T1000 (cell line): Measurements from ENCODE around the gene CCN2.
A peak's percentile ranks its signal among the peaks of the same experiment; 100 is the strongest.
"Not testable (repeated sequence)": the region's sequence is repeated elsewhere in the genome, so short reads cannot be mapped to it uniquely, and the experiment has no call there.

Experiments
- DNase-seq: peaks from one replicate; lab custom pipeline; 2025; ENCODE audit warnings: mixed read lengths; lab: John Stamatoyannopoulos, UW

The CCN2 gene

DNA sequence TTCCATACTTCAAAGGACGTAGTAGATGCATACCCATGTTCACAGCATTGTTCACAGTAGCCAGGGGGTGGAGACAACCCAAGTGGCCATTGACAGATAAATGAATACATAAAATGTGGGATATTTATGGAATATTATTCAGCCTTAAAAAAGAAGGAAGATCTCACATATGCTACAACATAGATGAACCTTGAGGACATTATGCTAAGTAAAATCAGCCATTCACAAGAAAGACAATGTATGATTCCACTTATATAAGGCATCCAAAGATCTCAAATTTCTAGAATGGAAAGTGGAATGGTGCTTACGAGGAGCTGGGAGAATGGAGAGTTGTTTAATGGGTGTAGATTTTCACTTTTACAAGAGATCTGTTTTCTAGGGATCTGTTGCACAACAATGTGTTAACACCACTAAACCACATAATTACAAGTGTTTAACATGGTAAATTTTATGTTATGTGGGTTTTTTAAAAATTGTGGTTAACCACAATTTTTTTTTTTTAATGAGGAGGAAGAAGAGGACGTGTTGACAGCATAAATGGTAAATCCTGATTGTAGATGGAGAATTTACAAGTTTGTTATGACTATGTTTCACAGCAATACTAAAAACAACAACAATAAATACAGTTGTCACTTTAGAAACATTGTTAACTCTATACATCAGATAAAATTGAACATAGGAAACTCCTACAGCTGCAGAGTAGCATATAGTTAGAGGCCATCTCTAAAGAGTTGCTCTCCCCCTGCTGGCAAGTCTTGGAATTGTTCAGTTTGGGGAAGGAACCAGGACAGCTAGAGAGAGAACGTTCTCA is 41.6 kb downstream of the CCN2 start:
- peak; percentile 28 for DNase-seq

- DNase-seq, result not testable (repeated sequence)
These were observed 42.4 kb downstream of the CCN2 start for GRCh38 chr6:131908787-131909186.

GRCh38 chr6:131903734-131904133 is 47.4 kb downstream of the CCN2 start:
- not testable (repeated sequence) for DNase-seq

DNA sequence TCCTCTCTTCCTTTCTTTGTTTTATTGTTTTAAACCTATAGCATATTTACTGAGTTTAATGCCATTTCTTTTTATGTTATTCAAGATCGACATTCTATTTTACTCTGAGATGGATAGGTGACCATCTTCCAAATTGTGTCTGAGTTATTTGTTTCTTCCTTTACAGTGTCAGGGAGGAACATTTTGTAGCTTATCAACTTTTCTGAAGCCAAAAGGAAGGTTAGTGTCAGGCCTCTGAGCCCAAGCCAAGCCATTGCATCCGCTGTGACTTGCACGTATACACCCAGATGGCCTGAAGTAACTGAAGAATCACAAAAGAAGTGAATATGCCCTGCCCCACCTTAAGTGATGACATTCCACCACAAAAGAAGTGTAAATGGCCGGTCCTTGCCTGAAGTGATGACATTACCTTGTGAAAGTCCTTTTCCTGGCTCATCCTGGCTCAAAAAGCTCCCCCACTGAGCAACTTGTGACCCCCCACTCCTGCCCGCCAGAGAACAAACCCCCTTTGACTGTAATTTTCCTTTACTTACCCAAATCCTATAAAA is 49.8 kb downstream of the CCN2 start:
- DNase-seq, result not testable (repeated sequence)

GRCh38 chr6:131900231-131900630 is 50.9 kb downstream of the CCN2 start:
- no peak for DNase-seq

DNA sequence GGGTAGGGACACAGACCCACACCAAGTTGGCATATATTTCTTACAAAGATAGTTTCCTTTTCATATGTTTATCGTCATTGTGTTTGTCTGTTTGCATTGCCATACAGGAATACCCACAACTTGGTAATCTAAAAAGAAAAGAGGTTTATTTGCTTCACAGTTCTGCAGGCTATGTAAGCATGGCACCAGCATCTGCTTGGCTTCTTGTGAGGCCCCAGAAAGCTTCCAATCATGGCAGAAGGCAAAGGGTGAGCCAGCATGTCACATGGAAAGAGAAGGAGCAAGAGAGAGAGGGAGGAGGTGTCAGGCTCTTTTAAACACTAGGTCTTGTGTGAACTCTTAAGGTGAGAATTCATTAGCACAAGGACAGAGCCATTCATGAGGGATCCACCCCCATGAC is 52.5 kb downstream of the CCN2 start:
- no peak for DNase-seq
